GM21390 (cell line): ENCODE results near the gene MOSPD3.
A peak's percentile ranks its signal among the peaks of the same experiment; 100 is the strongest.
"Not testable (repeated sequence)": the region's sequence is repeated elsewhere in the genome, so short reads cannot be mapped to it uniquely, and the experiment has no call there.

ENCODE experiments used
- ATAC-seq: cut with Tn5 transposase; IDR thresholded peaks from one replicate; pipeline ENCODE4 v1.9.1; 2021; ENCODE audit not compliant: unreplicated experiment

Gene MOSPD3

GRCh38 chr7:100611983-100612729, at the start of gene MOSPD3:
MOSPD3 (plus strand) TSS chr7:100612540; CDS start chr7:100612792, 252 bp downstream.
- peak; percentile 89 for ATAC-seq

- ATAC-seq, result no peak
Measured at GRCh38 chr7:100563100-100563564, 49.2 kb upstream of the MOSPD3 start.

- no peak for ATAC-seq
Measured at GRCh38 chr7:100563809-100564400, 48.4 kb upstream of the MOSPD3 start.

DNA sequence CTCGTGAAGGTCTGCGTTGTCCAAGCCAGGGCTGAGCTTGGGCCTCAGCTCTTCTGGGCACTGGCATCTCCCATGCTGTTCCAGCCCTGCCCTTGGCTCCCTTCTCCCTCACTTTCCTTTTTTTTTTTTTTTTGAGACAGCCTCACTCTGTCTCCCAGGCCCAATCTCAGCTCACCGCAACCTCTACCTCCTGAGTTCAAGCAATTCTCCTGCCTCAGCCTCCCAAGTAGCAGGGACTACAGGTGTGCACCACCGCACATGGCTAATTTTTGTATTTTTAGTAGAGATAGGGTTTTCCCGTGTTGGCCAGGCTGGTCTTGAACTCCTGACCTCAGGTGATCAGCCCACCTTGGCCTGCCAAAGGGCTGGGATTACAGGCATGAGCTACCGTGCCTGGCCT, 47.9 kb upstream of the MOSPD3 start:
- not testable (repeated sequence) for ATAC-seq

DNA sequence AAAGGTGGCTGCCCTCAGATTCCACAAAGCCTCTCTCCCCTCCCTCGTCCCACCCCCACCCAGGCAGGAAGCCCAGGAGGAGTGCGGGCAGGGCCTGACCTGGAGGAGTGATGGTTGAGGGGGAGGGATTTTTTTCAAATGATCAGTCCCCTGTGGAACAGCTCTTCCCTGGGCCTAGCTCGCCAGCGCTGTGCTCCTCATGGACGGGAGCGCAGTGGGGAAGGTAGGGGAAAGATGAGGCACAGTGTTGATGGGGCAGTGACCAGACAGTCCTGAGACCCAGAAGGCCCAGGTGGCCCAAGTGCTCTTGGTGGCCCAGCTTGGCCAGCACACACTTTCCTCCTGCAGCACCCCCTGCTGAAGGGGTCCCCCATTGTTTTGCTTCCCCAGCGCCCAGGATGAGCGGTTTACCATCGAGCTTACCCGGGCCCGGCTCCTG, 47.2 kb upstream of the MOSPD3 start:
- ATAC-seq, result no peak

GRCh38 chr7:100566018-100566531, 46.3 kb upstream of the MOSPD3 start:
- no peak for ATAC-seq

- no peak for ATAC-seq
Measured at GRCh38 chr7:100567031-100567730, 45.2 kb upstream of the MOSPD3 start.

GRCh38 chr7:100567751-100568175, 44.6 kb upstream of the MOSPD3 start:
- ATAC-seq, result no peak

GRCh38 chr7:100568176-100568895, 44.0 kb upstream of the MOSPD3 start:
- no peak for ATAC-seq

GRCh38 chr7:100568896-100569844, 43.2 kb upstream of the MOSPD3 start:
- ATAC-seq, result no peak

DNA sequence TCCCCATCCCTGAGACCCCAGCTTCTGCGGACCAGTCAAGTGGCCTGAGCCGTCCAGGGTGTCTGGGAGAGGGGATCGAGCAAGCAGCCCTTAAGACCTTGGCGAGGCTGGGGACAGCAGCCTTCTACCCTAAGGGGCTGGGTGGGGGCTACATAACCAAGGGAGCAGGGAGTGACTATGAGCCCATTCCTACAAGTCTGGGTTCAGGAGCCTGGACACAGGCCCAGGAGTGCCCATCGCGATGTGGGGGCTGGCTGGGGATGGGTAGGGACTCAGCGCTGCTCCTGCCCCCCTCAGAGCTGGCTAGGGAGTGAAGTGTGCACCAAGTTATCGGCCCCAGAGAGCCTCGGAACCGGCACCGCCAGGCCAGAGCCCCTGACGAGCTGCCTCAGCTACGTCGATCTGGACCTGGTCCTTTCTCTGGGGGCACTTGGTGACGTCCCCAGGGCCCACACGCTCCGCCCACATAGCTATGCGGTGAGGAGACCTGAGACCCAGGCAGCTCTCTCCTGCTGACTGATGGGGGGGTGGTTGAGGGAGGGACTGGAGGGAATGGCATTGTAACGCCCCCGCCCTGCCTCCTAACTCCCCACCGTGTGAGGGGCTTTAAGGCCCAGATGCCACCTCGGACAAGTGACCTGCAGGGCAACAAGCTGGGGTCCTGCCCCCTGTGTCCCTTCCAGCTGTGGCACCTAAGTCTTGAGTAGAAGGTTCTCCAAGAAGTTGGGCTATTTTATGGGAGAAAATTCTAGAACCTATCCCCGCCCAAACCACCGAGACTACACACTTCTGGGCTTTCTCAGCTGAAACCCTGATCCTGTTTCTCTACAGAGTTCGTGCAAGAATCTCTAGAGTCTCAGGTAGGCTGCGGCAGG, 41.1 kb upstream of the MOSPD3 start:
- no peak for ATAC-seq

DNA sequence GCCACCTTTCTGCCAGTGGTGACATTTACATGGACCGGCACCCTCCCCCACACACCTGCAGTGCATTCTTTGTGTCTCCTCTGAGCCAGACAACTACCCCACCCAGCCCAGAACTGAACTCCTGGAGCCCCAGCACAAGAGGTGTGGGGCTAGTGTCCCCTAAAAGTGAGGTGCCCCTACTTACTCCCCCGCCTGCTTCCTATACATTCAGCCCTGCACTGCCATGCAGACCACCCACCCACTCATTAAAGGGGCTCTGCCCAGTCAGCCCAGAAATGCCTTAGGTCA, 40.6 kb upstream of the MOSPD3 start:
- no peak for ATAC-seq

DNA sequence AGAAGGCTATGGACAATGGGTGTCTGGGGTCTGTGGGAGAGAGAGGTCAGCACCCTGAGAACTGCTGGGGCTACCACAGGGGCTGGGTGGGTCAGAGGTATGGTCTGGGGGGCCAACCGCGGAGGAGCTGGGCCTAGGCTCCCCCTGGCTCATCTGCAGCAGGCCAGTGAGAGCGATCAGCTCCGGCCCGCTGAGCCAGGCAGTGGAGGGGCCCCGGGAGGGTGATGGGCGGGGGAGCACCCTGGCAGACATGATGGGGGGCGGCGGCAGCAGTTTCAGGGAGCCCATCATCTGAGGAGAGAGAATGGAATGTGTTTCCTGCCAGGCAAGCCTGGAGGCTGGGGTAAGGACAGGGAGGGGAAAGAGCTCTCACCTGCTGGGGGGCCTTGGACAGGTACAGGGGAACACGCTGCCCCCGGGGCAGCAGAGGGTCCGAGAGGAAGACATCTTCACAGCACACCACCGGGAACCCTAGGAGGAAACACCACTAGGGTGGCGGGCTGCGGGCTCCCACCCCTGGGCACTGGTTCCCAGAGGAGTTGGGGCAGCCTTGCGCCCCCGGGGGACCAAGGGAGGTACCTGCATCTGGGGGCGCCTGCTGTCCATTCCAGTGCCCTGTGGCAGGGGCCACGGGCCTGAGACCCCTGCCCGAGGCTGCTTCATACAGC, 39.9 kb upstream of the MOSPD3 start:
- no peak for ATAC-seq

- no peak for ATAC-seq
Measured at GRCh38 chr7:100572949-100573675, 39.2 kb upstream of the MOSPD3 start.

- ATAC-seq, result no peak
Measured at GRCh38 chr7:100573691-100574361, 38.5 kb upstream of the MOSPD3 start, which contains the start of gene SAP25. SAP25 (minus strand) TSS chr7:100573900; CDS start chr7:100573742, 158 bp downstream.

DNA sequence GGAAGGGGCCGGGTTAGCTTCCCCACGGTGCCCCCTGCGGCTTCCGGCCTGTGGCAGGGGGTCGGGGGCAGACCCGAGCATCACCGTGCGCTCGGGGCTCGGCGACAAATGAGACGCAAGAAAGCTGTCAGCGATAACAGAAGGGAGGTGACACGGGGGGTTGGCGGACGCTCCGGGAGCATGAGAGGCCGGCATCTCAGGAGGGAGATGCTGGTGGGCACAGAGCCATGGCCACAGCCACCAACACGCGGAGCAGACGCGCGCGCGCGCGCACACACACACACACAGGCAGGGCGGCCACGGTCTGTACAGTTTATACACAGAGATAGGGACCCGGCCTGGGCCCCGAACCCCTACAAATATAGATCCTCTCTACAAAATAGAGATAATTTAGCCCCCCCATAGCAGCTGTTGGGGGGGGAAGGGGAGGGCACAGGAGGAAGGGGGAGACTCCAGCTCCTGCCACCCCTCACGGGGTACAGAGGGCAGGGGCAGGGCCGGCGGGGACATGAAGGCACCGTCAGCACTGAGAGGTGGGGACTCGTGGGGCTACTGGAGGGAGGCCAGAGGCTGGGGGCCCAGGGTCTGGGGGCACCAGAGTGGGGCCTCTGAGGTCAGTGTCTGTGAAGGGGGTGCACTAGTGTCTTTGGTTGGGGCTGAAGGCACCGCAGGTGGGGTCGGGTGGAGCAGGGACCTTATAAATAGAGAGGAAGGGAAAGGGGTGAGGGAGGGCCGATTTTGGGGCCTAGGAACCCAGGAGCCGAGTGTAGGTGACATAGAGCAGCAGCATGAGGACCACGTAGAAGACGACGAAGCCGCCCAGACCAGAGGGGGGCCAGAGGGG, 37.8 kb upstream of the MOSPD3 start:
- no peak for ATAC-seq
